Activated CD8-positive, alpha-beta T cell treated with anti-CD3 and anti-CD28 coated beads, Interleukin-2, amount 10 ng/mL, durations not matched to agents 7 days and 5 days (primary cell): ENCODE data around the gene CDC5L. TPM values are rescaled to one million over a fixed set of nuclear protein-coding genes. Genes with fewer than 3 reads are reported as not detected.

ENCODE experiments used
- ATAC-seq: fragments of 150-1000 bp; cut with Tn5 transposase; one replicate; pipeline ENCODE4 v1.10.0; 2021; ENCODE audit warnings: moderate library complexity
- CTCF ChIA-PET: fragments of 350-600 bp; sonication (Branson Sonifier 250); formaldehyde crosslinking; loops from one replicate; lab custom pipeline; 2021; ENCODE audit warnings: antibody characterized with exemption; lab: Charles Lee
- POLR2A ChIA-PET: fragments of 350-600 bp; sonication (Branson Sonifier 250); formaldehyde crosslinking; loops from one replicate; lab custom pipeline; 2021; ENCODE audit warnings: antibody characterized with exemption; lab: Charles Lee
- DNase-seq: peaks from one replicate; pipeline ENCODE4 v3.0.0-alpha.2; 2020
- H3K27ac Mint-ChIP-seq: one replicate; pipeline ENCODE4 v1.8.0; 2021; ENCODE audit warnings: mild to moderate bottlenecking, mixed read lengths
- H3K27me3 Mint-ChIP-seq: one replicate; pipeline ENCODE4 v1.8.0; 2021; ENCODE audit warnings: low read depth, mixed read lengths
- H3K36me3 Mint-ChIP-seq: one replicate; pipeline ENCODE4 v1.8.0; 2021; ENCODE audit warnings: low read depth, mixed read lengths
- H3K4me1 Mint-ChIP-seq: one replicate; pipeline ENCODE4 v1.8.0; 2021; ENCODE audit warnings: low read depth, mixed read lengths
- H3K4me3 Mint-ChIP-seq: one replicate; pipeline ENCODE4 v1.8.0; 2021; ENCODE audit warnings: mild to moderate bottlenecking, mixed read lengths
- H3K9me3 Mint-ChIP-seq: one replicate; pipeline ENCODE4 v1.8.0; 2022; ENCODE audit warnings: mixed read lengths; ENCODE audit not compliant: insufficient read depth
- microRNA-seq: library from miRNA; unstranded; fragments of <30 nt; microRNA quantifications from one replicate; pipeline ENCODE4 v1.2.0, GENCODE V29; 2022
- total RNA-seq, 2 experiments: library from RNA; stranded (reverse); gene quantifications; one replicate each; pipeline ENCODE4 v1.2.3, GENCODE V29; 2021

Gene CDC5L
- total RNA-seq, 2 experiments from 2014 or later, result 22.6 to 22.7 TPM

DNA sequence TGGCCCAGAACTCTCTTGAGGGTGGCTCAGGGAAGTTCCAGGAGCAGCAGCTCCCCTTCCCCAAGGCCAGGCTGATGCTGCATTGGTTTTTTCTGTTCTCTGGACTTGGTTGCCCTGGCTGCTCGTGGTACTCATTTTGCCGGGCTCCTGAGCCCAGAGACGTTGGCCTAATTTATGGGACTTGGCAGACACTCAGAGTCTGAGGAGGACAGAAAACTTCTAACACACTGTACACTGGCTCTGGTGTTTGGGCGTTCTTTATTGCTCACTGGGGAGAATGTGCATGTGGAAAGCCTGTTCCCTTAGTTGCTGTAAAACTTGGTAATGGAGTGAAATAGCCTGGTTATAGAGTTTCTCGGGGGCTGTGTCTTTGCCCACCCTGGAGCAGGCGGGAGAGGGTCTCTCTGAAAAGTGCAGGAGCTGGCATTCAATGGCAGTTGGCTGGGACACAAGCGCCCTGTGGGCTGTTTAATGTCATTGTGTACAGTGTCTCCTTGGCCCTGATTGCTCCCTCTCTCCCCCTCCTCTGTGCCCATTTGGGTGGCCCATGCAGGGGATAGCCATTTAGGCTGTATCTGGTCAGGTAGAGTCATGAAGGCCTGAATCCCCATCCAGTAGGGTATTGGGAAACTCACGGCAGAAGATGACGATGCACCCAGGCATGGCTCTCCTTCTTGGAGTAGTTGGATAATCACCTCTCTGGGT is 109.3 kb downstream of the CDC5L start:
- POLR2A ChIA-PET, result no interaction called here
- H3K4me1 Mint-ChIP-seq, result no peaks in the 10 kb centered on the region
- H3K4me3 Mint-ChIP-seq, result no peak overlapping the region
- no peaks in the 10 kb centered on the region for H3K36me3 Mint-ChIP-seq
- H3K27ac Mint-ChIP-seq, result no peak overlapping the region
- no peaks in the 10 kb centered on the region for H3K27me3 Mint-ChIP-seq
- ATAC-seq, result no peak
- no peak for DNase-seq
- CTCF ChIA-PET, result no interaction called here
- H3K9me3 Mint-ChIP-seq, result no peaks in the 10 kb centered on the region

DNA sequence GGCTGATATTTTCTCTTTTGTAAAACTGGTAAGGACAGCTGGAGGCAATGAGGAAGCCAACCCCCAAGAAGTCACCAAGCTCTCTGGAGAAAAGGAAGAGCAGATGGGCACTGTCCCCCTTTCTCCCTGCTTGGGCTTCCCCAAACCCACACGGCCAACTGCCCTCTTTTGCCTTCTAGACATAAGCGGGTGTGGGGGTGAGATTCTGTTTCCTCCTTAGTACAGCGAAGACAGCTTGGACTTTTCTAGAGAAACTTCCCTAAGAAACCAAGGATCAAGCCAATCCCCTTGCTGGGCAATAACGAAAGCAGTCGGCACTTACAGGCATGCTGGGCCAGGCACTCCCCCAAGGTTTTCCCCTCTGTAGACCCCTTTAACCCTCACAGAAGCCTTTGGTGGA is 110.3 kb downstream of the CDC5L start:
- DNase-seq (no peak), ATAC-seq (no peak)
- H3K9me3 Mint-ChIP-seq, result no peaks in the 10 kb centered on the region
- no peak overlapping the region for H3K27ac Mint-ChIP-seq
- no peaks in the 10 kb centered on the region for H3K36me3 Mint-ChIP-seq
- ChIA-PET POLR2A (no interaction called here), CTCF (interaction anchor here (1.4 kb wide), 1 partner anchor 28 kb away, joined by 3 read pairs; no protein-coding TSS in a partner anchor)
- no peaks in the 10 kb centered on the region for H3K27me3 Mint-ChIP-seq
- no peaks in the 10 kb centered on the region for H3K4me1 Mint-ChIP-seq
- H3K4me3 Mint-ChIP-seq, result no peak overlapping the region

DNA sequence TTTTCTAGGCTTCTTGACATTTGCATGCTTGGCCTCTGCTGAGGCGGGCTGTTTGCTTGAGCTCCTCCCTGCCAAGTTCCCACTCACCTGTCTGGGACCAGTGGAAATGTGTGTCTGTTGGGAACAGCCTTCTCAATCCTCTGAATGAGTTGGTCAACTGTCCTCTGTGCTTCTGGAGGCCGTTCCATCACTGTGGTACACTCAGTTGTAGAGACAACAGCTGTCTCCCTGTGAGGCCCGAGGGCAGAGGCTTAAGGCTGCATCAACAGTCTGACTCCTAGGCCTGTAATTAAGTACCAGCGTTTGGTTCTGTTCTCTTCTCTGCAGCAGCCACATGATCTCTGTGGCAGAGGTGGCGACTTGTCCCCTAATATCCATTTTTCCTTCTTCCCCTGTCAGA is 110.9 kb downstream of the CDC5L start:
- H3K27ac Mint-ChIP-seq, result no peak overlapping the region
- H3K9me3 Mint-ChIP-seq, result no peaks in the 10 kb centered on the region
- DNase-seq, result no peak
- ChIA-PET CTCF (interaction anchor here (1.4 kb wide), 1 partner anchor 29 kb away, joined by 3 read pairs; no protein-coding TSS in a partner anchor), POLR2A (no interaction called here)
- H3K4me1 Mint-ChIP-seq, result no peaks in the 10 kb centered on the region
- H3K36me3 Mint-ChIP-seq, result no peaks in the 10 kb centered on the region
- peaks cover 4% of the 10 kb centered on the region for H3K27me3 Mint-ChIP-seq
- no peak for ATAC-seq
- H3K4me3 Mint-ChIP-seq, result no peak overlapping the region

DNA sequence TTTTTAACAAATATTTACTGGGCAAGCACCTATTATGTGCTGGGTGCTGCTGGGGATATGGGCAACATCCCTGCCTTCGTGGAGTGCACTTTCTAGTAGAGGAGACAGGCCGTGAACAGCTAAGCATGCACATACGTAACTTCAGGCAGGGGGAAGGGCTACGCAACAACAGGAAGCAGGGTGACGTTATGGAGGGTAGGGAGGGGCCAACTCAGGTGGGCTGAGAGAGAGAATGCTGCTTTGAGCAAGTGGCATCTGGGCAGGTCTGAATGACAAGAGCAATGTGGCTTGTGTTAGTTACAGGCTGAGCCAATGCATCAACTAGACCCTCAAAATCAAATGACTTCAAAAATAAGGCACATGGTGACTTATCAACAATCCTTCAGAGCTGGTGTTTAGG is 112.1 kb downstream of the CDC5L start:
- no peaks in the 10 kb centered on the region for H3K4me1 Mint-ChIP-seq
- no peaks in the 10 kb centered on the region for H3K36me3 Mint-ChIP-seq
- DNase-seq (no peak), ATAC-seq (no peak)
- H3K9me3 Mint-ChIP-seq, result no peaks in the 10 kb centered on the region
- no peak overlapping the region for H3K4me3 Mint-ChIP-seq
- ChIA-PET POLR2A (no interaction called here), CTCF (no interaction called here)
- H3K27ac Mint-ChIP-seq, result no peak overlapping the region
- H3K27me3 Mint-ChIP-seq, result peaks cover 4% of the 10 kb centered on the region

Small RNAs within 50 kb of the gene (microRNA-seq; reads per million reads assigned to microRNA genes)
- gene MIR4642, result not detected

Other genes with a start within 250 kb of the CDC5L start
- gene CAPN11, start 228.9 kb upstream of the CDC5L start, total RNA-seq, result under 1 TPM; 0.58 to 0.70 TPM
- not detected for gene MYMX, start 170.8 kb upstream of the CDC5L start, total RNA-seq
- 10 to 100 TPM; 49.2 to 53.4 TPM for gene SLC29A1, start 164.1 kb upstream of the CDC5L start, total RNA-seq
- gene HSP90AB1, start 140.6 kb upstream of the CDC5L start, total RNA-seq, result 100 to 1,000 TPM; 741 to 755 TPM
- 10 to 100 TPM; 31.6 to 32.8 TPM for gene SLC35B2, start 130.2 kb upstream of the CDC5L start, total RNA-seq
- gene NFKBIE, start 122.2 kb upstream of the CDC5L start, total RNA-seq, result 10 to 100 TPM; 14.1 to 16.9 TPM
- gene TMEM151B, start 117.3 kb upstream of the CDC5L start, total RNA-seq, result not detected
- gene AARS2, start 74.4 kb upstream of the CDC5L start, total RNA-seq, result 10 to 100 TPM; 19.4 to 20.5 TPM
- not detected for gene SPATS1, start 45.1 kb upstream of the CDC5L start, total RNA-seq